GM12872 (cell line): Measurements from ENCODE around the gene BLZF1.

Source experiments
- CTCF ChIP-seq: IDR thresholded peaks from 3 replicates; pipeline ENCODE4 v1.5.1; 2011; ENCODE audit warnings: low read depth, mild to moderate bottlenecking, low read length, moderate library complexity; ENCODE audit not compliant: insufficient read depth

The BLZF1 gene, protein sequence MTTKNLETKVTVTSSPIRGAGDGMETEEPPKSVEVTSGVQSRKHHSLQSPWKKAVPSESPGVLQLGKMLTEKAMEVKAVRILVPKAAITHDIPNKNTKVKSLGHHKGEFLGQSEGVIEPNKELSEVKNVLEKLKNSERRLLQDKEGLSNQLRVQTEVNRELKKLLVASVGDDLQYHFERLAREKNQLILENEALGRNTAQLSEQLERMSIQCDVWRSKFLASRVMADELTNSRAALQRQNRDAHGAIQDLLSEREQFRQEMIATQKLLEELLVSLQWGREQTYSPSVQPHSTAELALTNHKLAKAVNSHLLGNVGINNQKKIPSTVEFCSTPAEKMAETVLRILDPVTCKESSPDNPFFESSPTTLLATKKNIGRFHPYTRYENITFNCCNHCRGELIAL

GRCh38 chr1:169367686-169368405 lies at the start of gene BLZF1, which contains the start of gene NME7:
Gene BLZF1 (plus strand): TSS chr1:169368195. CDS start chr1:169369523, 1,328 bp downstream.
Gene NME7 (minus strand): TSS chr1:169367797. CDS start chr1:169367710, 87 bp downstream.
- TF ChIP-seq CTCF, result no peak

- no peak for TF ChIP-seq CTCF
Observed at GRCh38 chr1:169318536-169319244, 49.3 kb upstream of the BLZF1 start.

GRCh38 chr1:169321539-169321938 lies 46.5 kb upstream of the BLZF1 start:
- no peak for TF ChIP-seq CTCF

- TF ChIP-seq CTCF, result no peak
Observed at GRCh38 chr1:169322138-169322537, 45.9 kb upstream of the BLZF1 start.

GRCh38 chr1:169325117-169325516 lies 42.9 kb upstream of the BLZF1 start:
- TF ChIP-seq CTCF, result no peak

- no peak for TF ChIP-seq CTCF
Observed at GRCh38 chr1:169326261-169326955, 41.6 kb upstream of the BLZF1 start.
